Right kidney (tissue), 1 donor: ENCODE measurements around the gene DLG1.

Experiments
- DNase-seq: peaks from one replicate; pipeline ENCODE4 v3.0.0-alpha.2; 2016

Gene DLG1

DNA sequence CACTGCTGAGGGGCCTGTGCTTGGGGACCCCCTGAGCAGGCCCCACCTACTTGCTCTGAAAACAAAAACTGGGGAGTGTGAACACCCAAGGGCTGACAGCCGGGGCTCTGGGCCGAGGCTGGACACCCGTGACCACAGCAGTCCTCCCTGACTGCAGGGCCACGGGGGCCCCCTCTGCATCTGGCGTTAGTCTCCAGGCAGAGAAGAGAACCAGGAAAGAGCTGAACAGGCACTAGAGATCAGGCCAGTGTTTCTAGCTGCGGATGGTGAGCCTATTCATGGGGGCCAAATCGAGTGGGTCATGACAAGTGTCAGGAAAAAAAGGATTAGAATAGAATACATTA is 285.9 kb downstream of the DLG1 start:
- DNase-seq, result no peak

DNA sequence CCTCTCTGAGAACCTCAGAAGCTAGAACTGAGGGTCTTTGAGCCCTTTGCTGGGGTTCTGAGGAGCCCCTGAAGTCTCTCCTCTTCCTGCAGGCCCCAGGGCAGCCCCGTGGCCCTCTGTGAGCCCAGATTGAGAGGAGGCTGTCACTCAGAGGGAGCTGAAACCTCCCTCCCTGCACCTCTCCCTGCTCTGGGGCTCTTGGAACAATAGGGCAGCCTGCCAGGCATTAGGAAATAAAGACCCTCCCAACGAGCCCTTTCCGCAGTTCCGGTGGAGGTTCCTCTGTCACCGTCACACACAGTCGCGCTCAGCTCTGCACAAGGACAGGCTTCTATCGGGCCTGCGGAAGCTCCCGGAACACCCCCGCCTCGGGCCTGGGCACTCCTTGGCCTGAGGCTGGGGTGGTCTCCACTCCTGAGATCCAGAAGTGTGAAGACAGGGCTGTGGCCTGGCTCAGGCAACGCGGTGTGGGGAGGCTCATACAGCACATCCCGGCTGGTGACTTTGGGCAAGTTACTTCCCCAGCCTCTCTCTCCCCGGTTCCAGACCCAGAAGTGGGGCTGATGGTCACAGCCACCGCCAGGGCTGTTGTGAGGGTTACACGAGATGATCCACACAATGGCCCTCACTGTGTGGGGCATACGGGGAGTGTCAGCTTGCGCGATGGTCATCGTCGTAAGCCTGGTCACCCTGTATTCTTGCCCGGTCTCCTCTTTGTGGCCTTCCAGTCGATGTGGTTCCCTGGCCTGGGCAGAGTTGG is 286.5 kb downstream of the DLG1 start:
- DNase-seq, result no peak

DNA sequence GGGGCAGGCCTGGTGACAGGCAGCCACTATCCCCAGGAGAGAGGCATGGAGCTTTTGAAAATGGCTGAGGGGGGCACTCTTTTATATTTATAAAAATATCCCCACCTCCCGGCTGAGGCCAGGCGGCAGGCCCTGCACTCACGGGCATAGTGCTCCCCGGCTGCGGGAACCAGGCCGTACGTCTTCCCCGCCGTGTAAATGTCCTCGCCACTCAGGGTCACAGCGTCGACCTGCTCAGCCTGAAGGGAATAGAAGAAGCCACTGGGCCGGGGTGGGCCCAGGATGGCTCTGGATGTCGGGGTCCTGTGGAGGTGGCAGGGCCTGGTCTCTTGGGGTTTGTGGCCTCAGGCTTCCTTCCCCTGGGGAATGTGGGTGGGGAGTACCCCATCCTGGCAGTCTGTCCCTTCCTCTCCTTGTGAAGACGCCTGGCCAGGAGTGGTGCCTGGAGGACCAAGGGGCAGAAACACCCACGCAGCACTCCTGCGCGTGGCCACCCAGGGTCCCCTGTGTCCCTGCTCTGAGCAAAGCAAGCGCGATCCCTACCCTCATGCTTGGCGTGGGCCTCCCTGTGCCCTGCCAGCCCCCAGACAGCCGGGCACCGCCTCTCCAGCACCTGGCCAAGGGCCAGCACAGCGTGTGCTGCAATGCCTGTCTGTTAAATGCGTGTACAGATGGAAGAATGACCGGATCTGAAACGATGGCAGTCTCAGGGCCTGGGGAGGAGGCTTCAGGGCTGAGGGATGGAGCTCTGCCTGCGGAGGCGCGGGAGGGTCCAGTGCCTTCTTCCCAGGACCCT is 287.7 kb downstream of the DLG1 start:
- no peak for DNase-seq

DNA sequence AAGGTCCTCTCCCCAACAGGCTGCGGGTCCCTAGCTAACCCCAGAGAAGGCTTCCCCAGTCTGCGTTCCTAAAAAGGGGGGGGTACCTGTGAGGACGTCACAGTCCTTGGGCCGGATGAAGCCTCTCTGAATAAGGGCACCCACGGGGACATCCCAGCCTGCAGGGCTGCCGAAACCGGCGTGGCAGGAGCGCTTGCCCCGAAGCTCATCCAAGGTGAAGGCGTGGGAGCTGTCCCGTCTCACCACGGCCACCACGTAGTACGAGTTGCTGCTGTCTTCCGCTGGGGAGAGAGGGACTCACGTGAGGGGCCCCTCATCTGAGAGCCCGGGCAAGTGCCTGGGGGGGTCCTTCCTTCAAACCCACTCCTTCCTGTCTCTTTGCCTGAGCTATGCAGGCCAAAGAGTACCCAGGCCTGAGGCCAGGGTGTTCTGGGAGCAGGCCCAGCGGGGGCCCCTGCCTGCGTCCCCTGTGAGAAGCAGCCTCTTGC is 288.8 kb downstream of the DLG1 start:
- DNase-seq, result no peak

DNA sequence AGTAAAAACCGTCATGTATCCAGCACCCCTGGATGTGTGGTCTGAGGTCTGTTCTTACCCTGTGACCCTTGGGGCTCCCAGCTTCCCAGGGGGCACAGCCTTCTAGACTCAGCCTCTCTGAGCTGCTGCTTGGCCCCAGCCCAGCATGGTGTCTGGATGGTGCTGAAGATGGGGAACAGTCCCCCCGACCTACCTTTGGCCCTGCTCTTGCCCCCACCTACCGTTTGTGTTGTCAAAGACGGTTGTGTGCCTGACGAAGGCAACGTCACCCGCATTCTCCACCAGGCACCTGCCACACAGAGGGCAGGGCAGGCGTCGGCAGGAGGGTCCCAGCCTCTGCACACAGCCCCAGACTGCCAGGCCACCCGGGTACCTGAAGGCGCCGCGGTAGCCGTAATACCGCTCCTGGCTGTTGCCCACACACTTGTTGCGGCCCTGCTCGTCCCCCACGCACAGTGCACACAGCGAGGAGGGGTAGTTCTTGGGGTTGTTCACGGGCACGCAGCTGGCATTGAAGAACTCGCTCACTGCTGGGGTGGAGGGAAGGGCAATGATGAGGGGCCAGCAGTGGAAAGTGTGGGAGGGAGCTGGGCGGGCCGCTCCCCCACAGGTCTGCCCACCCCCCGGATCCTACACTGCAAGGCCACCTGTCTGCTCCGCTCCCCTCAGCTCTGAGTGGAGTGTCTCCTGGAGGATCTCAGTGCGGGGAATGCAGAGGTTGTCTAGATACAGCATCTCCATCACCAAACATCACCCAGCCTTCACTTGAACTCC is 289.8 kb downstream of the DLG1 start:
- DNase-seq, result no peak

DNA sequence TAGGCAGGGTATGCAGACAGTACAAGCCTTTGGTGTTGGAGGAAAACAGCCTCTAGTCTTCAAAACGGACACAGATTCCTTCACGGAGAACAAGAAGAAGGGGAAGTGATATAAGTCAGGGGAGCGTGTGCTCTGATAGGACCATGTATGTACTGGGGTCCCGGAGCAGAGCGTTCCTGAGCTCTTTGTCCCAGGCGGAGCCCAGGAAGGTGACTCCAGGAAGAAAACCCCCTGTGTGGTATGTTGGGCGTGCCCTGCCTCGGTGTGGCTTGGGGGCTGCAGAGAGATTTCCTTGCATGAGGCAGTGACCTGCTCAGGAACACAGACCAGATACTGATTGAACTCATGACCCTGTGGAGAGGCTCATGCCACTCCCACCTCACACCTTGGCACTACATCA is 290.5 kb downstream of the DLG1 start:
- no peak for DNase-seq

DNA sequence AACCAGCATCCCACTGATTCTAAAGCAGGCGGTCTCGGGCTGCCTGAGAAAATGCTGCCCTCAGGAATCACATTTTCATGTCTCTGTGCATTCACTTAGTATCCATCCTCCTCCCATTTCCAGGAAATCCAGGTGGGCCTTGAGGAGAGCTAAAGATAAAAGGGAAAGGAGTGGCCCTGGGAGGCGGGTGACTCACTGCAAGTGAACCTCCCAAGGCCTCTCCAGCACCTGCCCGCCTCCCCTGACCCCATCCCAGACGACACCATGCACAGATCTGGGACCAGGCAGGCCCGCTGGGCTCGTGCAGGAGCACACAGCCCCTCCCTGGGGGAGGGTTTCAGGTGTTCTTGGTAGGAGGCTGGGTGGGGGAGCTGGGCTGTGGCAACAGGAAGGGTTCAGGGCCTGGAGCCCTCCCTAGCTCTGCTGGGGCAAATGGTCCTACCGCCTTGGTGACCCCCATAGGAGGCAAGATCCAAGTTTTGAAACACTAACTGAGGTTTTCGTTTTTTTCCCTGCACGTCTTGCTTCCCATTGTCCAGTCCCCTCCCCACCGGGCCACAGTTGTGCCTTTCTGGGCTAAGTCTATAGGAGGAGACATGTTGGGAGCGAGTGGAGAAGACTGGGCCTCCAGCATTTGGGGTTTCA is 291.0 kb downstream of the DLG1 start:
- no peak for DNase-seq

DNA sequence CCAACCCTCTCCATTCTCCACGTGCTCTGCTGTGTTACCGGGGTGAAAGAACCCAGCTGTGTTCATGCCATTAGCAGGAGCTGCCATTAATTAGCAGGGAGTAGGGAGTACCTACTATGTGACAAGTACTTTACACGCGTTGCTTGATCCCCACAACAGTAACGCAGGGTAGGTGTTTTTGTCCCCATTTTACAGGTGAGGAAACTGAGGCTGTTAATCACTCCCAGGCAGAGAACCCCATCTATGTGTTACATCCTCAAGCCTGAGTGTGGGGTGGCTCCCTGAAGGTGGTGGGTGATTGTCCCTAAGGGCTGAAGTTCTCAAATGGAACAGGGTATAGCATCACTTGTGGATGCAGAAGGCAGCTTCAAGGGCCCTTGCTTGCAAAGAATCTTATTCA is 291.6 kb downstream of the DLG1 start:
- DNase-seq, result no peak

DNA sequence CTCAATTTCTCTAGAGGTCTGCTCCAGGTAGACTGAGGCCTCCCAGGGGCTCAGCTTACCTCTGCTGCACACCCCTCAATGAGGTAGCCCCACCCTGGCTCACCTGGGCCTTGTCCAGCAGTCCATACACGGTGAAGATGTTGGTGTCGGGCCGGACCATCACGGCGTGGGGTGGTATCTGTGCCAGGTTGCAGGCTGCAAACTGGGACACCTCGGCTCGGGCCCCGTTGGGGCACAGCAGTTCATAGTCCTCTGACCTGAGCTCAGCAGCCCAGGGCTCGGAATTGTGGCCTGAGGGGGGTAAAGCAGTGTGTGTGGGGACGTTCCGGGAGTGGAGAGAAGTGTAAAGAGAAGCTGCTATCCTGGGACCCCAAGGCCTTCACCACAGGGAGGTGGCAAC is 292.0 kb downstream of the DLG1 start:
- no peak for DNase-seq

DNA sequence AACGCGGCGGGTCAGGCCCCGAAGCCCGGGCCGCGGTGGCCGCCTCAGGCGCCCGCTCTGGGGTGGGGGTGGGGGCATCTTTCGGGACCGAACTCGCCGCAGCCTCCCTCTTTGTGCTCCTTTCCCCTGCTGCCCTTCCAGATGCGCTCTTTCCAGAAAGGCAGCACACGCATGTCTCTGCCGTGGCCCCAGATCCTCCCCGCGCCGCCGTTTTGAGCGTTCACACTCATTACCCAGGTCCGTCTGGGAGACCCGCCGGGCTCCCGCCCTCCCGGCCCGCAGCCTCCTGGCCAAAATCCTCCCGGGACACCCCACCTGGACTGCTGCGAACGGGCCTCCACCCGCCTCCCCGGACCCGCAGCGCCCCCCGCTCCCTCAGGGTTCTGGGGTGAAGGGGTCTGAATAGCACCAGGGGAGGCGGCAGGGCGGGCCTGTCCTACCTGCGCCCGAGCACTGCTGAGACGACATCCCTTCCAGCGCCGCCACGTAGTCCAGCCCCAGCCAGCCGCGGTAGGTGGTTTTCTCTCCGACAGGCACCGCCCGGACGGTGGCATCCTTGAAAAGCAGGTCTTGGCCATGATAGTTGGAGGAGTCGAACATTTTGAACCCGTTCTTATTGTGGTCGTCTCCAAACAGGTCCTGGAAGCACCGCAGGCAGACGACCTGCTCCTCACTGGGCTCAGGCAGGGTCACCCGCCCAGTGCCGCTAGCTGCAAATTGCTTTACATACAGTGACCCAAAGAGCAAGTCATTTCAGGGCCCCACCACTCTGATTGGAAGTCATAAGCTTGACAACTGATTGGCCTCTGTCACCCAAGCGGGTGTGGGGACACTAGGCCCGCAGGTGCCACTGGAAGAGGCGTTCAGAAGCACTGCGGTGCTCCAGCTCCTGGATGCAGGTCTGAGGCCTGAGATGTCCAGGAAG is 294.7 kb downstream of the DLG1 start:
- DNase-seq, result peak; percentile 67

DNA sequence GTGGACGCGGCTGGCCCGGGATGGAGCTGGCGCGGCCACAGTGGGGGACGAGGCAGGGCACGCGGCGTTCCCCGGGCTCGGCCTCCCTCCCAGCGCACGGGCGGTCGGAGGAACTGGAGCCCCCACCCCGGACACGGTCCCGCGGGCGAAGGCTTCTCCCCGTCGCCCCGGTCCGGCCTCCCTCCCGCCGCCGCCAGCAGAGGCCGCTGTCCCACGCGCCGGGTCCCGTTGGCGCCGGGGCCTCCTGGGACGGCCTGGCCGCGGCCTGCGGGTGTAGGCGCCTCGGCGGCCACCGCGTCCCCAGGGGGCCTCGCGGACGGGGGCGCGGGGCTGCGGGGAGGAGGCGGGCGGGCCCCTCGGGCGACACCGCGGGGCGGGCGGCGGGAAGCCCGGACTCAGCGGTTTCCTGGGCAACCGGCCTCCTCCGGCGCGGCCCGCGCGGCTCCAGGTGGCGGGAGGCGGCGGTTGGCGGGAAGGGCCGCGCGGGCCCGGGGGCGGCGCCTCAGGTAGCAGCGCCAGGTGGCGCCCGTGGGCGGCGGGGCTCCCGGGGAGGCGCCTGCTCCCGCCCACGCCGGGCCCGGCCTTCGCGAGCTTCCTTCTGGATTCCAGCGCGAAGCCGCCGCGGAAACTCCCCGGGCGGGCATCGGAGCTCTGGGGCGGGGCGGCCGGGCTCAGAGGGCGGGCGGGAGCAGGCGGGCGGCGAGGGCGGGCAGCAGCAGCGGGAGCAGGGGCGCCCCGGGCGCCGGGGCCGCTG is 295.5 kb downstream of the DLG1 start:
- no peak for DNase-seq

DNA sequence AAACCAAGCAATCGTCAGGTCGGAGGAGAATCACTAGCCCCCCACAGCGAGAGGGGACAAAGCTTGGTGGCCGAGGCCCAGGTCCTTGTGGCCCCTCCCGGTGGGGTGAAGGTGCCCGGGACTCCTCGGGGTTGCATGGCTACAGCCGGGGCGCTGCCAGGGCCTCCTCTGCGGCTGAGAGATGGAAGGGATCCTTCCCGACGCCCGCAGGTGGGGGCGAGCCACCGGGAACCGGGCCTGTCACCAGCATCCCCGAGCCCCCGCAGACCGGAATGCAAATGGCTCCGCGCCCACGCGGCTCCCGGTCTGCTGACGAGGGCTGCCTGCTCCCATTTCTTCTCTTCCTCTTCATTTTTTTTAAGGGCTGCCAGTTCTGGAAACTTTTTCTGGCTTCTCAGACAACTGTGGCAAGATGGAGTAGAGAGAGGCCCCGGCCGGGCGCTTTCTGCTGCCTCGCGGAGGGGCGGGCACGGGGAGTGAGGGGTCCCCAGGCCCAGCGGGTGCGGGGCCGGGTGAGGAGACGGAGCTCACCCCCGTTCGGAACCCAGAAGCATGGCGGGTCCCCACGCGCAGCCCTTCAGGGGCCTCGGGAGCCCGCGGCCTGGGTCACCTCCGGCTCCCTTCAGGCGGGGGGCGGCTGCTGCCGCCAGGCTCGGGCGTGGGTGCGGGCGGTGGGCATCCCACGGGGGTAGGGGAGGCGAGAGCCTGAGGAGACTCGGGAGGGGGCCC is 296.3 kb downstream of the DLG1 start:
- peak; percentile 80 for DNase-seq

DNA sequence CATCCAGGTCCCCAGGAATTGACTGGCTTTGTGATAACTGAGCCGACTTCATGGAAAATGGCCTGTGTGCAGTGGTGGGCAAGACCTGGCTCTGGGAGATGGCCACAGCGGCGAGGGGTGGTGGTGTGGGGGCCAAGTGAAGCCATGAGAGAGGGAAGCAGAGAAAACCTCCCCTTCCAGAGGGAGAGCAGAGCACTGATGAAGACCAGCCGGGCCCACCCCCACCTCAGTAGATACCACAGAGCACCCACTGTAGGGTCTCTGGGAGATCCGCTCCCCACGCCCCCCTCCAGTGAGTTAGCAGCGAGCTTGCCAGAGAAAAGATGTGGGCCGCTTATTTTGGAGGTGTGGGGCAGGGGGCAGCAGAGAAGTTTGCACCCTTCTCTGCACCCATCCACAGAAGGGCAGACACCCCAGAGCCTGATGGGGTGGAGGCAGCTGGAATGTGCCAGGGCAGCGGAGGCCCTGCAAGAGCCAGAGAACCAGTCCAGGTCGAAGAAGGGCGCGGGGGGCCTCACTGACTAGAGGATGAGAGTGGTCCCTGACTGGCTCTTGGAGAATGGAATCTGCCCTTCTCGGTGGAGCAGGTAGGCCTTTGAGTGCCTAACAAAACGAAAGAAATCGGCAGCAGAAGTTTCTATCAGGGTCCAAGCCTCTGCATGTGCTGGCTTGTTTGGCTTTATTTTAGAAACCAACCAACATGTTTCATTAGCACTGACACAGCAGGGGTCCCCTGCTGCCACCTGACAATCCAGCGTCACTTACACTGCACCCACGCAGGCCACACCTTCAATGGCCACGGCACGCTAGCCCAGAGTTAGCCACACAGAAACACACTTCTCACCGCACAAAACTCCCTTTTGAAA is 297.1 kb downstream of the DLG1 start:
- DNase-seq, result no peak

DNA sequence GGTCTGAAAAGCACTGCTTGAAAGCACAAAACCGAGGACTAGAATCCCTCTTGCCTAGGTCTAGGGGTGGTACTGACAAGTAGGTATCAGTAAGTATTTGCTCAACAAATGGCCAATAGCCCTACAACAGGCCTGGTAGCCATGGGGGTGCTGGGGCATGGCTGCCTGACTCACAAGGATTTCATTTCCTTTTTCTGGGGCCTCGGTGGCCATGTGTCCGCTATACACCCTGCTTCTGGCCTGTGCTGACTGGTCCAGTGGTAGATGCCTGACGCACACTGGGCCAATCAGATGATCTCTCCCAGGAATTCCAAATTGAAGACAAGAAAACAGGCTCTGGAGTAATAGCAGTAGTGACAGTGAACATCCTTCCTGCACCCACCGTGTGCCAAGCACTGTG is 298.2 kb downstream of the DLG1 start:
- no peak for DNase-seq

DNA sequence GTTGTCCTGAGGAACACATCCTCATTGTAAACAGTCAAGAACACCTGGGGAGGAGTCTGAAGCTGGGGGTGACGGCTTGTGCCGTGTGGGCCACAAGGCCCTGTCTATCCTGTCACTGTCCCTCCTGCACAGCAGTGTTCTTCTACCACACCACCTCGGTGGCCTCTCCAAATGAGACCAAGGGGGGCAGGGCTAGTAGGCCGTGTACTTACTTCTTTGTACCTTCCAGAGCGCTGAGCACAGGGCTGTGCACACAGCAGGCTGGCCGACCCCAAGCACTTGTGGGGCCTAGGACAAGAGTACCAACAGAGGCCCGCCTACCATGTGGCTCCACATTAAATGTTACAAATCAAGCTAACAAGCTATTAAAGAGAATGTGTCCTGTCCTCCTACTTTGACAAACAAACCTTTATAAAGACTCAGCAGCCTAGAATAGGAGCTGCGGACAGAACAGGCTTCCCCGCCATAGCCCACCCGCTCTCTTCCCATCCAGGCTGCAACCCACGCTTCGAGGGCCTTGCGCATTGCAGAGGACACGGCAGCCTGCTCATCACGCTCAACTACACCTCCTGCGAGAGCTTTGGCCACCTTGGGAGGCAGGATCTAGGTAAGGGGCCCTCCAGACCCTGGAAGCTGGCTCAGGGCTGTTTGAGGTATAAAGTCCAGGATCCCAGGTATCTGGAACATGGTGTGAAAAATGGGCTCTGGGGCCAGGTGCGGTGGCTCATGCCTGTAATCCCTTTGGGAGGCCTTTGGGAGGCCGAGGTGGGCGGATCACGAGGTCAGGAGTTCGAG is 299.2 kb downstream of the DLG1 start:
- DNase-seq, result no peak

DNA sequence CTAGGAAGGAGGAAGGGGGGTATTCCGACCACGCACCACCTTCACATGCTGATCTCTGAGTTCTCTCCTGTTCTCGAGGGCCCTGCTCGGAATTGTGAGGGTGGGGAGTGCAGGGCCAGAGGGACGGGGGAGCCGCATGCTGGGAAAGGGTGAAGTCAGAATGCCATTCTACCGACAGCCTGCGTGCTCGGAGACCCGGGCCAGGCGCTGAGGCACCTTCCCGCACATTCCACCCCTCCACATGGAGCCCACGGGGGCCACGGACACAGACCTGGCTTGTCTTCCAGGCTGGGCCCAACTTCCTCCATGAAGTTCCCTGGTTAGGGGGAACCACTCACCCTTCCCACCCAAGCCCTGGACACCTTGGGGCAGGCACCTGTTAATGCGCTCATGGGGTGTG is 301.1 kb downstream of the DLG1 start:
- no peak for DNase-seq

DNA sequence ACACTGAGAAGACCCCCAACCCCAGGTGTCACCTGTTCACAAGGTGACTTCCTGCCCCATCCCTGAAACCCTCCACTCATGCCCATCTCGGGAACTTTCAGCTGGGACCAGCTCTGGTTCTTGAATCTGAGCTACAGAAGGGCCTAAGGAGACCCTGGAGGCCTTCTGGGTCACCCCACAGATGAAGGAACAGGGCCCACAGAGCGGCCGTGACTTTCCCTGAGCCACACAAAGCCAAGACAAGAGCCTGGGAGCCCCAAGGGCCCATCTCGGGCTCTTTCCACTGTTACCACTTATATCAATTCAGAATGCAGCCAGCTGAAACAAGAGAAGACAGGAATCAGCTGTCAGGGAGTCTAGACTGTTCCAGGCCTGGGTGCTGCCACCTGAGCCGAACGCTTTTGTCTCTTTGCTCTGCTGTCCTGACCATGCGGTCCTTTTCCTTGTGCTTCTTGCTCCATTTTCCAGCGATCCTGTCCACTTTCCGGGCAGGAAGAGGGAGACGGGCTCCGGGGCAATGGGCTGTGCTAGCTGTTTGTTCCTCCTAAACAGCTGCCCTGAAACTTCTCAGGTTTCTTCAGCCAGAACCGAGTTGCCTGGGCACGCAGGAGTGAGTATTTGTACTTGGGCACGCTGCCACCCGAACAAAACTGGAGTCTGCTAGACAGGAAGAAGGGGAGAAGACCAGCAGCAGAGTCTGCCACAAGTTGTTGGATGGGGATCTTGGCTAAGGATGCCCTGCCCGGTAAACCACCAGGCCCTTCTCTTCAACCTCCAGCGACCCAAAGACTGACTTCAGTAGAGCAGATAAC is 301.8 kb downstream of the DLG1 start:
- DNase-seq, result no peak
